ENCODE data around the gene AFTPH. TPM values are rescaled to one million over a fixed set of nuclear protein-coding genes. Genes with fewer than 3 reads are reported as not detected.

The AFTPH gene
- total RNA-seq, 1 experiment from 2014 or later = 13.5 TPM

DNA sequence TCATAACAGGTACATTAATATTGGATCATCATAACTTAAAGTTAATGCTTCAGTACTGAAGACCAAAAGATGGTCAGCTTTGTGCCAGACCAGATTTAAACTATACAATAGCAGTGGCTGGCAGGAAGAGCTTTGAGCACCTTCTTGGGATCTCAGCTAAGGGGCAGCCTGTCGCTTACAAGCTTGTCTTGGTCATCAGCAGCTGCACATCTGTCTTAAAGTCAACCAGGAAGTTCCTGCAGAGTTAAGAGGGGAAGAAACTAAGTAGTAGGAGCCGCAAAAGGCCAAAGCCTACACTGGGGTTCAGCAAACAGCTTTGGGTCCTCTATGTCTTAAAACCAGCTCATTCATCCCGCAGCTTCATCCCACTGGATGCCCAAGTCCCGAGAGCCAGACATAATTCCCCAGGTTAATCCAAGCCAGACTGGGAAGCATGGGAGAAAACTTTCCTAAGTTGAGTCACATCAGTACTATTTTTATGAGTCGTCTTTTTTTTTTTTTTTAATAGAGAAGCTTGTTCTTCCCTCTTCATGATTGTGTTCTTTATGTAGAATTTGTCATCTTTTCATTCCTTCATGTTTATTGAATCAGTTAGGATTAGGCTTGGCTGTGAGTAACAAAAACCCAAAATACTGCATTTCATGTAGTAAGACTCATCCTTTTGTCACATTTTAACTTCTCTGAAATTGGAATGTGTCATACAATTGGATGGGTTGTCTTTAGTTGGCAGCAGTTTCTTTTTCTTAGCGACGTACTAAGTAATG is 70.3 kb downstream of the AFTPH start:
- no peak overlapping the region for H2AFZ ChIP-seq (ENCODE audit: low read length)
- no CpG with 5 or more reads among the region's 7 CpGs for WGBS (ENCODE audit: extremely low coverage, insufficient read length, low lambda C conversion rate)
- no peak overlapping the region for H3K23ac ChIP-seq (ENCODE audit: insufficient read length, low read depth, low read length)
- no peak overlapping the region for H3K56ac ChIP-seq (ENCODE audit: insufficient read length, low read depth, low read length)
- H2BK20ac ChIP-seq (ENCODE audit: low read depth, low read length, poor library complexity, severe bottlenecking) = no peak overlapping the region
- Mint-ChIP-seq H3K9me3 (no peaks in the 10 kb centered on the region), H3K27ac (peak overlapping the region in 2 of 3 experiments; percentile 21 to 58; a peak in 1 of 7 replicates), H3K4me3 (no peak overlapping the region), H3K36me3 (ENCODE audit: insufficient read depth in 1 of 3, low read depth in 3 of 3) (peaks cover 0 to 17% (median 16%) of the 10 kb centered on the region in 3 experiments; a peak in 4 of 7 replicates), H3K27me3 (ENCODE audit: low read depth) (peaks cover 6% of the 10 kb centered on the region), H3K4me1 (peaks cover 0 to 4% of the 10 kb centered on the region in 2 experiments; a peak in 2 of 4 replicates)
- H4K5ac ChIP-seq (ENCODE audit: insufficient read length, low read depth, low read length) = no peak overlapping the region
- H4K8ac ChIP-seq (replicated peaks; ENCODE audit: insufficient read length, low read depth, low read length) = no peak overlapping the region
- no peaks in the 10 kb centered on the region for H3K23me2 ChIP-seq (ENCODE audit: insufficient read length, low read depth, low read length, poor library complexity, severe bottlenecking)
- no peak overlapping the region for H2BK120ac ChIP-seq (ENCODE audit: low read depth, low read length, poor library complexity, severe bottlenecking)
- H3T11ph ChIP-seq (ENCODE audit: low read length) = no peak overlapping the region
- no peak overlapping the region for H3K18ac ChIP-seq (ENCODE audit: insufficient read length, low read depth, low read length)
- H4K20me1 ChIP-seq (ENCODE audit: control insufficient read depth, insufficient read depth, insufficient read length) = peaks cover 4% of the 10 kb centered on the region
- no peak overlapping the region for H3K4ac ChIP-seq (ENCODE audit: low read depth, low read length)
- H3K9ac ChIP-seq (ENCODE audit: extremely low read depth, insufficient read length, low read length) = no peak overlapping the region
- H3K27ac ChIP-seq (ENCODE audit: insufficient read length, low read depth, low read length) = no peak overlapping the region
- no peaks in the 10 kb centered on the region for H3K27me3 ChIP-seq (ENCODE audit: insufficient read depth, low read length)
- H2BK15ac ChIP-seq (ENCODE audit: low read depth, low read length) = no peak overlapping the region
- no peaks in the 10 kb centered on the region for H3K79me2 ChIP-seq (ENCODE audit: insufficient read depth, low read length)
- no peak overlapping the region for H4K91ac ChIP-seq (ENCODE audit: insufficient read length, low read depth, low read length)
- TF ChIP-seq CTCF (conservative IDR thresholded peaks at IDR 0.05) = no peak
- no peak overlapping the region for H2BK5ac ChIP-seq (ENCODE audit: insufficient read length, low read length)
- no peak overlapping the region for H2AK5ac ChIP-seq (ENCODE audit: insufficient read length, low read length)
- H3K4me2 ChIP-seq (ENCODE audit: insufficient read depth, insufficient read length, low read length) = no peak overlapping the region
- no peak overlapping the region for H2BK12ac ChIP-seq (ENCODE audit: insufficient read length, low read depth, low read length)
- H3K4me1 ChIP-seq (ENCODE audit: insufficient read depth, low read length) = no peaks in the 10 kb centered on the region
- H3K9me3 ChIP-seq (ENCODE audit: control insufficient read depth, low read depth, low read length) = no peaks in the 10 kb centered on the region
- H3K14ac ChIP-seq (ENCODE audit: insufficient read depth, low read length) = no peak overlapping the region
- DNase-seq = no peak
- no peaks in the 10 kb centered on the region for H3K79me1 ChIP-seq (ENCODE audit: insufficient read depth, low read depth, low read length, poor library complexity, severe bottlenecking)

Measured in H9 (cell line).